HG03342 (cell line): ENCODE data around the gene EGR4.

Experiments
- ATAC-seq: cut with Tn5 transposase; IDR thresholded peaks from one replicate; pipeline ENCODE4 v1.9.1; 2021; ENCODE audit warnings: mild to moderate bottlenecking, moderate library complexity; ENCODE audit not compliant: unreplicated experiment

Gene EGR4

DNA sequence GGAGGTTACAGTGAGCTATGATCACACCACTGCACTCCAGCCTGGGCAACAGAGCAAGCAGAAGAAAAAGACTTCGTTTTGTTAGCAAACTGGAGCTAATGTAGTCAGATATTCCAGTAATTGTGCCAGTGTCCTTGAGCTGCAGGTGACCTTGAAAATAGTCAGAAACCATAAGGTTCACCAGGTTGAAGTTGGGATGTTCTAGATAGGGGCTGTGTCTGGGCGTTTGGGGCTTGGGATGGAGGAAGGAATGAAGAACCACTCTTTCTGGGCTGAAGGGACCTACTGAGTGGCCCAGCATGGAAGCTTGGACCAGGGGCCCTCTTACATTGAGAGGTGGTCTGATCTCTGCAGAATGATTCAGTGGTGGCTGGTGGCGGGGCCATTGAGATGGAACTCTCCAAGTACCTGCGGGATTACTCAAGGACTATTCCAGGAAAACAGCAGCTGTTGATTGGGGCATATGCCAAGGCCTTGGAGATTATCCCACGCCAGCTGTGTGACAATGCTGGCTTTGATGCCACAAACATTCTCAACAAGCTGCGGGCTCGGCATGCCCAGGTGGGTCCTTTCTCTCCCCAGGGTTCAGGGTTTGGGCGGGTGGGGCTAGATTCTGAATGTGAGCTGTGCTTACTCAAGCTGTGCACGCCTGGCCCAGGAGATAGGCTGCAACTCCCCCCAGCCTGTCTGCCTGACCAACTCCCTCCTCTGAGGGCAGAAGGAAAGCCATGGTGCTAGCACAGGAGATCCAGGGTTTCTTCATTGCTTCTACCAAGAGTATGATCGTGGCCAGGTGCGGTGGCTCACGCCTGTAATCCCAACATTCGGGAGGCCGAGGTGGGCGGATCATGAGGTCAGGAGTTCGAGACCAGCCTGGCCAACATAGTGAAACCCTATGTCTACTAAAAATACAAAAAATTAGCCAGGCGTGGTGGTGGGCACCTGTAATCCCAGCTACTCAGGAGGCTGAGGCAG lies 42.2 kb downstream of the EGR4 start:
- ATAC-seq = no peak

DNA sequence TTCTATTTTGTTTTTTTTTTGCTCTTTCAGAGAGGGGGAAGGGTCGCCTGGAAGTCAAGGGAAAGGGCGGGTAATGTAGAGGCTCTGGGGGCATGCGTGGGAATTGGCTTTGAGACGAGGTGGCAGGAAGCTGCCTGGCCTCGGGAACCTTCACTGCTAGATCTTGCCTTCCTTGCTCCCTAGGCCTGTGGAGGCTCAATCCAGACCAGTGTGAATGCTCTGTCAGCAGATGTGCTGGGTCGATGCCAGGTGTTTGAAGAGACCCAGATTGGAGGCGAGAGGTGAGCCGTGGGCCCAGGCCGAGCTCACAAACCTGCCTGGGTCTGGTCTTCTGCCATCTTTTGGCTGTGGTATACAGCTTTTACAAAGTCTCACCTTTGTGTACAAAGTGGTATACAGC lies 43.7 kb downstream of the EGR4 start:
- ATAC-seq = no peak

DNA sequence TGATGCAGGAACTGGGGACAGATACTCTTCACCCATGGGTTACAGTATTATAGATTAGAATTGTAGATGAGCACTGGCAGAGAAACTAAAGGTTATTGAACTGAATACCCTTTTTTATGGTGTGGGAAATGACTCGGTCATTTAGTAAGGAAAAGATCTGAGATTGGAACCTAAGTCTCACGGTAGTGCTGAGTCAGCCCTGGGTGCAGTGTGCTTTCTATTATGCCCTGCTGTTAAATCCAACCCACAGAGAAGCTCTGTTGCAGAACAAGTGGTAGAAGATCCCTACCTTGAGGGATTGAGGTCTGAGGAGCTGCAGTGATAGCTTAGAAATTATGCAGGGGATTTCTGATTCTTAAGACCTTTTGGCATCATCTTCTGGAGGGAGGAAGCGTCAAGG lies 46.5 kb downstream of the EGR4 start:
- ATAC-seq = no peak

DNA sequence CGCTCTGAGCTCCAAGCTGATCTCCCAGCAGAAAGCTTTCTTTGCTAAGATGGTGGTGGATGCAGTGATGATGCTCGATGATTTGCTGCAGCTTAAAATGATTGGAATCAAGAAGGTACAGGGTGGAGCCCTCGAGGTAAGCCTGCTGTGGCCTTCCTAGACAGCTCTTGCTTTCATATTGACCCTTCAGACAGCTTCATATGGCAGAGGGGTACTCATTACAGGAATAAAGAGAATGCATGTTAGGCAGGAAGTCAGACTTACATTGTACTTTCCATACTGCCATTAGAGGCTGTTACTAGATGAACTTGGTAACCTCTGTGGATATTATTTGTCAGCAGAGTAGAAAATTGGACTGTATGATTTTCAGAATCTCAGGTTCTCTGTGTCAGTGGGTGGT lies 48.8 kb downstream of the EGR4 start:
- no peak for ATAC-seq

DNA sequence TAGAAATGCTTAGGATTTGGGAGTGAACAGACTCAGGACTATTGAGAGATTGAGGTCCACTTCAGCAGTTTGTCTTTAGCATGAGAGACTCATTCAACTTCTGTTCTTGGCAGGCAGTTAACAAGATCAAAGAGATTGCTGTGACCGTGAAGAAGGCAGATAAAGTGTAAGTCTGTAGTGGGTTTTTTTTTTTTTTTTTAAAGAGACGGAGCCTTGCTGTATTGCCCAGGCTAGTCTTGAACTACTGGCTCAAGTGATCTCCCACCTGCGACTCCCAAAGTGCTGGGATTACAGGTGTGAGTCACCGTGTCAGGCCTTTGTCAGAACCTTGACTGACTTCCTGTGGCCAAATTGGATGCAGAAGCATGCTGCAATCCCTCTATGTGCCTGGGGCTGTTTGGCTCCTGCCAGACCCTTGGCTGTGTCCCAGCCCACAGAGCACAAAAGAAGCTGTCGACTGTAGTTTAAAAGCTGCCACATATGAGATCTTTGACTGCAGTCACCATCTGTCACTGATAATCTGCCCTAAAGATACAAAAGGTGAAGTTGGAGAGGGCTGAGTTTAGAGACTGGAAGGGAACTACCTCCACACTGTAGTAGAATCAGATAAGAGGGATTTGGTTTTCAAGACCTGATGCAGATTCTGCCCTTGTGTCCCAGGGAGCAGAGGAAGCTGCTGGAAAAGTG lies 49.3 kb downstream of the EGR4 start:
- no peak for ATAC-seq
